Central memory CD4-positive, alpha-beta T cell (primary cell): ENCODE measurements around the gene TMCO1.
"Not testable (repeated sequence)": the region's sequence is repeated elsewhere in the genome, so short reads cannot be mapped to it uniquely, and the experiment has no call there.

ENCODE experiments used
- DNase-seq: peaks from one replicate; pipeline ENCODE4 v3.0.0; 2022

Gene TMCO1

GRCh38 chr1:165744913-165745312 is 23.8 kb downstream of the TMCO1 start:
- DNase-seq = not testable (repeated sequence)

DNA sequence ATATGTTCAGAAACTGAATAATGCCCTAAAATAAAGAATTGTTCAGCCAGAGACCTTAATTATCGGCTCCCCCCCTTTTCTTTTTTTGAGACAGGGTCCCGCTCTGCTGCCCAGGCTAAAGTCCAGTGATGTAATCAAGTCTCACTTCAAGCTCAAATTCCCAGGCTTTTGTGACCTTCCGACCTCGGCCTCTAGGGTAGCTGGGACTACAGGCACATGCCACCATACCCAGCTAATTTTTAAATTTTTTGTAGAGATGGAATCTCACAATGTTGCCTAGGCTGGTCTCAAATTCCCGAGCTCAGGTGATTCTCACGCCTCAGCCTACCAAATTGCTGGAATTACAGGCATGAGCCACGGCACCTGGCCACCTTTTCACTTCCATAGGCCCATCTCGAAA is 26.5 kb downstream of the TMCO1 start:
- no peak for DNase-seq

- no peak for DNase-seq
Measured at GRCh38 chr1:165738794-165739193, 29.9 kb downstream of the TMCO1 start.

GRCh38 chr1:165737196-165737595 is 31.5 kb downstream of the TMCO1 start:
- no peak for DNase-seq

DNA sequence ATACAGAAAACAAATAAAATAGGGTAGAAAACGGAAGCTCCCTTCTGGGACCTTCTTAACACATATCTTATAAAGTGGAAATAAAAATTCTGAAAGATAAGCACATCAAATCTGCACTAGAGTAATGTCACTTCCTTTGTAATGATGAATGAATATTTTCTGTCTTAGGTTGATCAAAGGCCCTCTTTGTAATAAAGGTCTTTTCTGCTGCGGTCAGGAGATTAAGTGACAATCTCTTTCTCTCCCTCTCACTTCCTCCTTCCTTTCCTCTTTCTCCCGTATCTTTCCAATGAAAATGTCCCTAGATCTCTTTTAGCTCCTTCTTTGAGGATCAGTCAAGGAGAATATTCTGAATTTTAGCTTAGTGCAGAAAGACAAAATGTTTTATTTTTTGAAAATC is 33.8 kb downstream of the TMCO1 start:
- DNase-seq = no peak

DNA sequence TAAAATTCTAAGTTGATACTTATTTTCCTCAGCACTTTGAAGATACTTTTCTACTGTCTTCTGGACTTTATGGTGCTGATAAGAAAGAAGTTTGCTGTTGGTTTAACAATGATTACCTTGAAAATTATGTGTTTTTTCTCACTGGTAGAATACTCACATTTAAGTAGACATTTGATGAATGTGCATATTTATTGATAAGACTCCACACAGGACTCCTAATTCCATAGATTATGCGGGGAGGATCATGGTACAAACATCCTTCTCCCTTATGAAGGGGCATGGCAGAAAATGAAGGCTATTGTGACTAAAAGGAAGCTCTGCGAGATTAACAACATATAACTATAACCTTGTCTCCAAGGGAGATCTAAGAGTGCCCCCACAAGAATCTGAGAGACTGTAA is 41.8 kb downstream of the TMCO1 start:
- no peak for DNase-seq

- DNase-seq = no peak
Measured at GRCh38 chr1:165726169-165726568, 42.5 kb downstream of the TMCO1 start.

GRCh38 chr1:165717918-165718515 is 50.7 kb downstream of the TMCO1 start:
- DNase-seq = no peak

DNA sequence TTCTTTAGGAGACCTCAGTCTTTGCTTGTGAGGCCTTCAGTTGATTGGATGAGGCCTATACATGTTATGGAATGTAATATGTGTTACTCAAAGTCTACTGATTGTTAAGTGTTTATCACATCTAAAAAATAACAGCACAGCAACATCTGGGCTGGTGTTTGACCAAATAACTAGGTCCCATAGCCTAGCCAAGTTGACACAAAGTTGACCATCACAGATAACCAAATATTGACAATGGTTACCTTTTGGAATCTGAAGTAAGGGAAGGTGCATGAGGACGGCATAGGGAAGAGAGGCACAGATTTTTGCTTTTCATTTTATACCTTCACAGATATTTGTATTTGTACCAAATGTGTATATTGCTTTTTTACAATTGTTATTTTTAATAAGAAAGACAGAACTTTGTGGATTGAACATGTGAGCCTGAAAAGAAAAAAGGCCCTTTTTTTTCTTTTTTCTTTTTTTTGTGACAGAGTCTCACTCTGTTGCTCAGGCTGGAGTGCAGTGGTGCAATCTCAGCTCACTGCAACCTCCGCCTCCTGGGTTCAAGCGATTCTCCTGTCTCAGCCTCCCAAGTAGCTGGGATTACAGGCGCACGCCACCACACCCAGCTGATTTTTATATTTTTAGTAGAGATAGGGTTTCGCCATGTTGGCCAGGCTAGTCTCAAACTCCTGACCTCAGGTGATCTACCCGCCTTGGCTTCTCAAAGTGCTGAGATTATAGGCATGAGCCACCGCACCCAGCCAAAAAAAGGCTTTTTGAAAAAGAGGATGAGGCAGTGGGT is 52.2 kb downstream of the TMCO1 start:
- DNase-seq = not testable (repeated sequence)

DNA sequence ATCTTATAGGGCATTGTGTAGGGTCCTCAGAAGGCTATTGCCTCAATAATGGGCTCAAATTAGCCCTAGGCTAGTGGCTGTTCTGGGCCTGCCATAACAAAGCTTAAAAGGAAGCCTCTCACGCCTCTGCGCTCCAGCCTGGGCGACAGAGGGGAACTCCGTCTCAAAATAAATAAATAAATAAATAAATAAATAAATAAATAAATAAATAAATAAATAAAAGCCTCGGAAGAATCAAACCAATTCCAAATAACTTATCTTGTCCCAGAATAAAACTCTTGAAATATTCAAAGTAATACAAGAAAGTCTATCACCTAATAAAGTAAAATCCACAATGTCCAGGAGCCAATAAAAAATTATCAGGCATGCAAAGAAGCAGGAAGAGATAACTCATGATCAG is 55.9 kb downstream of the TMCO1 start:
- DNase-seq = no peak

DNA sequence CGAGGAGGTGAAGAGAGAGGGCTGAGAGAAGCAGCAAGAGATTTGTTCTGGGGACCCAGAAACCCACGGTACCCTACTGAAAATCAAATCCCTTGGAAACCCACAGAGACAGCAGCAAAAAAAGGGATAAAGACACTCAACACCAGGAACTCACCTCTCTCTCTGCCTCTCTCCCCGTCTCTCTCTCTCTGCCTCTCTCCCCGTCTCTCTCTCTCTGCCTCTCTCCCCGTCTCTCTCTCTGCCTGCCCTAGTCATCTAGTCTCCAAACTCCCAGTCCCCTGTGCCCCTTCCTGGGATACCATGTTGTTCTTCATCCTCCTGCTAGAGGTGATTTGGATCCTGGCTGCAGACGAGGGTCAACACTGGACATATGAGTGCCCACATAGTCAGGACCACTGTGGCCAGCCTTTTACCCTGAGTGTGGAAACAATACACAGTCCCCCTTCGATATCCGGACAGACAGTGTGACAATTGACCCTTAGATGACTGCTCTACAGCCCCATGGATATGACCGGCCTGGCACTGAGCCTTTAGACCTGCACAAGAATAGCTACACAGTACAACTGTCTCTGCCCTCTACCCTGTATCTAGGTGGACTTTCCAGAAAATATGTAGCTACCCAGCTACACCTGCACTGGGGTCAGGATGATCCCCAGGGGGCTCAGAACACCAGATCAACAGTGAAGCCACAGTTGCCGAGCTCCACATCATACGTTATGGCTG is 60.5 kb downstream of the TMCO1 start:
- DNase-seq = no peak

GRCh38 chr1:165703648-165704047 is 65.0 kb downstream of the TMCO1 start:
- no peak for DNase-seq

- DNase-seq = not testable (repeated sequence)
Measured at GRCh38 chr1:165701922-165702321, 66.7 kb downstream of the TMCO1 start.

GRCh38 chr1:165699577-165699976 is 69.1 kb downstream of the TMCO1 start:
- DNase-seq = no peak

DNA sequence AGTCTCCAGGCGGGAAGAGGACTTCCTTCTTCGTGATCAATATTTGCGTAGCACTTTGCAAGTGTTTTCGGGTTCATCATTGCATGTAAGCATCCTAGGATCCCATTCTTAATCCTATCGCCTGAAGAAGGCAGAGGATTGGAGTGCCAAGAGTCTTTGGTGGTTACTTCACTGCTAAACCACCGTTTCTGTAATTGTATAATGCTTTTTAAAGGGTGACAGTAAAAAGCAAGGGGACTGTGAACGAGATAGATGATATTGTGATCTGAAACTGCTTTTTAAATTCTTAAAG is 70.0 kb downstream of the TMCO1 start:
- no peak for DNase-seq

DNA sequence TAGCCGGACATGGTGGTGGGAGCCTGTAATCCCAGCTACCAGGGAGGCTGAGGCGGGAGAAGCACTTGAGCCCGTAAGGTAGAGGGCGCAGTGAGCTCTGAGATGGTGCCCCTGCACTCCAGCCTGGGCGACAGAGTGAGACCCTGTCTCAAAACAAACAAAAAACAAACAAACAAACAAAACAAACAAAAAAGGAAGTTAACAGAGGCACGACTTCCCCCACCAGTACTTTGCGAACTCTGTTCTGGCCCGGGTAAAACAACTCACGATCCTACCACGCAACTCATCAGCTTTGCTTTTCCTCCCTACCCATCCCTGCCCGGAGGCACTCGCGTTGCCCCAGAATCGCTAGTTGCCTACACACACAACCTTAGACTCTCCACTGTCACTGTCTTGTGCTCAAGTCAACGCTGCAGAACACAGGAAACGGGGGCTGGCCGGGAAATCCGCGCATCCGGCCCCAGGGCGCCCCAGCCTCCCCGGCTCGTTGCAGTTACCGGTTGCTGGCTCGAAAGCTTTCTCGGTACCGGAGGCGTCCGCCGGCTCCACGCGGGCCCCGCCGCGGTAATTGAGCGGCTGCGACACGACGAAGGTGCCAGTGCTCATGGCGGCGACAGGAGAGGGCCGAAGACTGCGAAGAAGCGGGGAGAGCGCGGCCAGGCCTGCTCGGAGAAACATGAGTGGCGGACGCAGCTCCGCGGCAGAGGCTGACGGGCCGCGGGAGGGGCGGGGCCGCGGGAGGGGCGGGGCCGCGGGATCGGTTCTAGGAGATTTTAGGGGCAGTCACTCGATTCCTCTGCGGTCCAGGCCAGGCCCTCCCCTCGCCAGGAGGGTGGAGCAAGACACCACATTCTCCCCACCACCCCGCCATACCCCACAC is 70.5 kb downstream of the TMCO1 start, which contains the start of gene ALDH9A1:
ALDH9A1 (minus strand) TSS at position 682 of the 880 bp plus-strand sequence; CDS start at position 678, 4 bp downstream.
- peak; percentile 85 for DNase-seq

DNA sequence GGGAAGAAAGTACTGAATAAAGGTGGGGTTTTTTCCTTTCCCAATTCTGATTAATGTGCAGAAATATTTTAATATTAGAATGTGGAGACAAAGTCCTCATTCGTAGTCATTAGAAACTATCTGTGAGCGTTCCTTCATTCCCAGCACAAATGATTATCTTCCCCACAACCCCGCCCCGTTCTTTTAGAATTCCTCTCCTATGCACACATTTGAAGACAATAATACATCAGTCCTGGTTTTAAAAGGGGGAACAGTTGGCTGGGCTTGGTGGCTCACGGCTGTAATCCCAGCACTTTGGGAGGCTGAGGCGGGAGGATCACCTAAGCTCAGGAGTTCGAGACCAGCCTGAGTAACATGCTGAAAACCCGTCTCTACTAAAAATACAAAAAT is 71.2 kb downstream of the TMCO1 start:
- DNase-seq = no peak

GRCh38 chr1:165696625-165697100 is 72.0 kb downstream of the TMCO1 start:
- no peak for DNase-seq

DNA sequence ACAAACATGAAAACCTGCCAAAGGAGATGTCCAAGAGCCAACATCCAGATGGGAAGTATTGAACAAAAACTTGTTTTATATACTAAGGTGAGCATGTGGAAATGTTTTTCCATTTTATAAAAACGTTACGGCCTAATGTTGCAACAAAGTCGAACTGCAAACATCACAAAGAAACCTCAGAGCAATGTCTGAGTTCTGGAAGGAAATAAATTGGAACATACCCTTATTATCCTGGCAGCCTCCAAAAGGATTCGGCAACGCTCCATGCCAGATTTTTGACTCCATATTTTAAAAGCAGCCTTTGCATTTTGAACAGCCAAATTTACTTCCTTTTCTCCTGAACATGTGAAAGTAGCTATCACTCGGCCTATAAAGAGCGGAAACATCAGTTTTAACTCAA is 73.6 kb downstream of the TMCO1 start:
- no peak for DNase-seq

DNA sequence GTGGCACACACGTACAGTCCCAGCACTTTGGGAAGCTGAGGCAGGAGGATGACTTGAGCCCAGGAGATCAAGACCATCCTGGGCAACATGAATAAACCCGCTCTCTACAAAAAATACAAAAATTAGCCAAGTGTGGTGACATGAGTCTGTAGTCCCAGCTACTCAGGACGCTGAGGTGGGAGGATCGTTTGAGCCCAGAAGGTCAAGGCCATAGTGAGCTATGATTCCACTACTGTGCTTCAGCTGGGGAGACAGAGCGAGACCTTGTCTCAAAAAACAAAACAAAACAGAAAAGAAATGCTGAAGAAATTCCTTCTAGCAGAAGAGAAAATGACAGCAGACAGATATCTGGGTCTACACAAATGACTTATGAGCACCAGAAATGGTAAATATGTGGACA is 80.6 kb downstream of the TMCO1 start:
- no peak for DNase-seq

GRCh38 chr1:165686971-165687433 is 81.7 kb downstream of the TMCO1 start:
- no peak for DNase-seq

DNA sequence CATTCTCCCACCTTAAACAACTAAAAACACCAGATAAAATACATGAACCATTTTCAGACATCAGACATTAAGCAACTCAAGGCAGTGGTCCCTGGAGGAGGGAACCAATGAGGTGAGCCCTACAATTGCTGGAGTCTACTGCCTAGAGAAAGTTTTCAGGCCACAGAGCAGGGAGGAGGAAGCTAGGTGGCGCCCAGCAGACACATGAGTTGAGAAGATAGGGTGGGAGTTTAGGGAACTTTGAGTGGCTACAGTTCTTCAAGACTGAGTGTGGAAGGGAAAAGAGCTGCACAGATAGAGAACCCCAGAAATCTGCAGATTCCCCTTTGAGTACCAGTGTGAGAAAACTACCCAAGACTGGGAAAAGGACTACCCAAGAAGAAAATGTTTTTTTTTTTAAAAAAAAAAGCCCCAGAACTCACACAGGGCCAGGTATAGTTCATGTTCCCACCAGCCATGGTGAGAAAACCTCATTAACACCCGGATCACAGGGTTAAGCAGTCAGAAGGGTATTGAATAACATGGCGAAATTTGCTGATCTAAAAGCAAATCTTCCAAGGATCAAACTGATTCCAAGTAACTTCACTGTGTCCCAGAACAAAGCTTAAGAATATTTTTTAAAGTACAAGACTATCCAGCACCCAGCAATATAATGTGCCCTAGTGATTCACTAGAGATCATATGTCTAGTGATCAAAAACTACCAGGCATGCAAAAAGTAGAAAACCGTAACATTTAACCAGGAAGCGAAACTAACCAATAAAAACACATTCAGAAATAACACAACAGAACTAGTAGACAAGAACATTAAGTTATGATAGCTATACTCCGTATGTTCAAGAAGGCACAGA is 82.3 kb downstream of the TMCO1 start:
- no peak for DNase-seq
